GM19099 (cell line): ENCODE data around the gene ANXA4.

Experiments
- POLR2A ChIP-seq: IDR thresholded peaks from 3 replicates; pipeline ENCODE4 v1.6.1; 2011; ENCODE audit warnings: low read depth; ENCODE audit not compliant: insufficient read length; ENCODE audit errors: extremely low read depth

ANXA4 gene

GRCh38 chr2:69844560-69844959 lies 102.6 kb downstream of the ANXA4 start:
- TF ChIP-seq POLR2A, result no peak

GRCh38 chr2:69846182-69847067 lies 104.5 kb downstream of the ANXA4 start:
- no peak for TF ChIP-seq POLR2A

- no peak for TF ChIP-seq POLR2A
Observed at GRCh38 chr2:69847068-69847828, 105.3 kb downstream of the ANXA4 start.

GRCh38 chr2:69848186-69848790 lies 106.4 kb downstream of the ANXA4 start:
- no peak for TF ChIP-seq POLR2A

GRCh38 chr2:69858261-69858660 lies 116.3 kb downstream of the ANXA4 start:
- TF ChIP-seq POLR2A, result no peak

GRCh38 chr2:69863298-69863697 lies 121.4 kb downstream of the ANXA4 start:
- no peak for TF ChIP-seq POLR2A
